LoVo (cell line): ENCODE measurements around the gene SCYL2.
"Not testable (repeated sequence)": the region's sequence is repeated elsewhere in the genome, so short reads cannot be mapped to it uniquely, and the experiment has no call there.

ENCODE experiments used
- DNase-seq: peaks from one replicate; pipeline ENCODE4 v3.0.0-alpha.2; 2016; ENCODE audit warnings: low spot score

Gene SCYL2

DNA sequence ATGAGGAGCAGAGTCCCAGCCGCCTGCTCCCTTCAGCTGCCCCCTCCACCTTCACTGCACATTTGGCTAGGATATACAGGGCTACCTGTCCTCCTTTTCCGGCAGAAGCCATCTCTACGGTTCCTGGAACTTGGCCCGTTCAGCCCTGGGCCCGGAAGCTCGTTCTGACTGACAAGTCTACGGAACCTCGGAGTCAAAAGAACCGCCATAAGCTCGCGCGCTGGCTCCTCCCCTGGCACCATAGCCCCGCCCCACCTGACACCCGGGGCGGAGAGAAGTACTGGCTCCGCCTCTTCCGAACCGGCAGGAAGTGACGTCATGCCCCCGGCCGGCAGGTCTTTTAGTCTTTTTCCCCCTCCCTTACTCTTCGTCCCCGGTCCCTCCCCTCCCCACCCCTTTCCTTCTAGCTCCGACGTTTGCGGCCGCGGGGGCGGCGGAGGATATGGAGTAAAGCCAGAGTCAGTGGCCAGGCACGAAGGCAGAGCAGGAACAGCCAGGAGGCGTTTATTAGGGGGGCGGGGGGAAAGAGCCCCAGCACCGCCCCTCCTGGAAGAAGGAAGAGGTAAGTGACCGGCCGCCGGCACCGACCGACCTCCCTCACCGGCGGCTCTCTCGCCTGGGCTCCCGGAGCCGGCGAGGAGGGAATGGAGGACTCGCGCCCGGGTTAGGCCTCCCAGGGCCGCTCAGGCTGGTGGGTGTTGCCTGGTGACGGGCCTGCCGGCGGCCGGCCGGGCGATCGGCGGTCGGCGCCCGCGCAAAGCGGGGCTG is at the start of gene SCYL2, which contains the start of gene DEPDC4:
SCYL2 (plus strand) TSS at position 343 of the 768 bp plus-strand sequence. CDS start 15,794 bp downstream, outside the sequence.
DEPDC4 (minus strand) TSS at position 245 of the 768 bp plus-strand sequence; CDS start at position 242, 3 bp downstream.
- DNase-seq: peak; percentile 98

DNA sequence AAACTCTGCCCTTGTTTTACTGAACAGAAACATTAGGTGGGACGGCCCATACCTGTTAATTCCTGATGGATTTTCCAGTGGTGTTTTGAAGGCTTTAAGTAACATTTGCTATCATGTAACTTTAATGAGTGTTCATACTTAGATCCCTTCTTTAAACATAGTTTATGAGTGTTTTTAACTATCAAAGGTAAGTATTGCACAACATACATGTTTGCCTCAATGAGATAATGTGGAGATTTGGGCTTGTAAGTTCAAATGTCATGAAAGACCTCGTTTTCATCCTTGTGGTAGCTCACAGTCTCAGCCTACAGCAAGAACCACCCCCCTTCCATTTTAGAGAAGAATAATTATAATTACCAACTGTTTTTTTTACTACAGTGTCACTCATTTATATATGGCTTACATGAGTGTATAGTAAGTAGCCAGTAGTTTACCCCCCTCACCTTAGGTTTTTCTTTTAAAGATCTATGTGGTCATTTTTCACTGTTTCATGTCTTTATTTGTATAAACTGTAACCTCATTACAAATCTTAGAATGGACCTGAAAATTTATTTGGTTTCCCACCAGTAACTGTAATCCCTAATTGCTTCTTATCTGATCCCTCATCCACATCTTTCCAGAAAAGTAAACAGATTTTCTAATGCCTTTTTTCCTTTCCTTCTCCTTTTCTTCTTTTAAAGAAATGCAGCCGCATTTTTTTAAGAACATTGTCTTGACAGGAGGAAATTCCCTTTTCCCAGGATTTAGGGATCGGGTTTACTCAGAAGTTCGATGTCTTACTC is 47.5 kb upstream of the SCYL2 start:
- no peak for DNase-seq

DNA sequence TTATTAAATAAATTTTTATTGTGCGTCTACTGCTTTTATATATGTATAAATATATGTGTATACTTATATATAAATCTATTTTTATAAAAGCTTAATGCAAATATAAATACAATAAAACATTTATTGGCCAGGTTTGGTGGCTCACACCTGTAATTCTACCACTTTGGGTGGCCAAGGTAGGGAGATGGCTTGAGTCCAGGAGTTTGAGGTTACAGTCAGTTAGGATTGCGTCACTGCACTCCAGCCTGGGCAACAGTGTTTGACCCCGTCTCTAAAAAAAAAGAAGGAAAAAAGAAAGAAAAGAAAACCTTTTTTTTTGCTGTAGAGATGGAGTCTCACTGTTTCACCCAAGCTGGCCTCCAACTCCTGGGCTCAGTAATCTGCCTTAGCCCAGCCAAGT is 45.5 kb upstream of the SCYL2 start:
- no peak for DNase-seq

DNA sequence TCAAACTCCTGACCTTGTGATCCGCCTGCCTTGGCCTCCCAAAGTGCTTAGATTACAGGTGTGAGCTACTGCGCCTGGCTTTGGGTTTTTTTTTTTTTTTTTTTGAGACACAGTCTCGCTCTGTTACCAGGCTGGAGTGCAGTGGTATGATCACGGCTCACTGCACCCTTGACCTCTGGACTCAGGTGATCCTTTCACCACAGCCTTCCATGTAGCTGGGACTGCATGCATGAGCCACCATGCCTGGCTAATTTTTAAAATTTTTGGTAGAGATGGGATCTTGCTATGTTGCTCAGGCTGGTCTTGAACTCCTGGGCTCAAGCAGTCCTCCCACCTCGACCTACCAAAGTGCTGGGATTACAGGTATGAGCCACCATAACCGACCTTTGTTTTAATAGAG is 44.8 kb upstream of the SCYL2 start:
- DNase-seq: not testable (repeated sequence)

GRCh38 chr12:100225491-100225890 is 41.5 kb upstream of the SCYL2 start:
- no peak for DNase-seq

- peak; percentile 19 for DNase-seq
Measured at GRCh38 chr12:100229036-100229635, 37.8 kb upstream of the SCYL2 start.

DNA sequence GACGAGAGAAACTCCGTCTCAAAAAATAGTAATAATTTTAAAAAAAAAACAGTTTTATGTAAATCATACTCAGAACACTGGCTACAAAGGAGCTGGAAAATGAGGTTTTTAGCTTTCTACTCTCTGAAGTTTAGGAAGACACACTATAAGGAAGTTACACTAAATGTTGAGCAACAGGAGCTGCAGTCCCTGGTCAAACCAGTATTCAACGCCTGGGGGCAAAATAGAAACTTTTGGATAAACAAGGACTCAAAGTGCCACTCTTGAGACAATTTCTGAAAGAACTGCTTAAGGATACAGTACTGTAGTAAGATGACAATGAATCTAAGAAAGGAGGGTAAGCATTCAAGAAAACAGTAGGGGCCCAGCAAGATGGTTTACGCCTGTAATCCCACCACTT is 37.1 kb upstream of the SCYL2 start:
- no peak for DNase-seq

DNA sequence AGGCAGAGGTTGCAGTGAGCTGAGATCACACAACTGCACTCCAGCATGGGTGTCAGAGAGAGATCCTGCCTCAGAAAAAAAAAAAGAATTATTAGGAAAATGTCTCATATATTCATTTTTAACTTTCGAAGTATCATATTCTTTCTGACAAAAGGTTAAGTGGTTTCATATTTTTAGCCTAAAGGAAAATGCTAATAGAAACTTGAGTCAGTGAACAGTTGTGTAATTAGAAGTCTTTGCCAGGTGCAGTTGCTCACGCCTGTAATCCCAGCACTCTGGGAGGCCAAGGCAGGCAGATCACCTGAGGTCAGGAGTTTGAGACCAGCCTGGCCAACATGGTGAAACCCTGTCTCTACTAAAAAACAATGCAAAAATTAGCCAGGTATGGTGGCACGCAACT is 35.1 kb upstream of the SCYL2 start:
- DNase-seq: not testable (repeated sequence)

DNA sequence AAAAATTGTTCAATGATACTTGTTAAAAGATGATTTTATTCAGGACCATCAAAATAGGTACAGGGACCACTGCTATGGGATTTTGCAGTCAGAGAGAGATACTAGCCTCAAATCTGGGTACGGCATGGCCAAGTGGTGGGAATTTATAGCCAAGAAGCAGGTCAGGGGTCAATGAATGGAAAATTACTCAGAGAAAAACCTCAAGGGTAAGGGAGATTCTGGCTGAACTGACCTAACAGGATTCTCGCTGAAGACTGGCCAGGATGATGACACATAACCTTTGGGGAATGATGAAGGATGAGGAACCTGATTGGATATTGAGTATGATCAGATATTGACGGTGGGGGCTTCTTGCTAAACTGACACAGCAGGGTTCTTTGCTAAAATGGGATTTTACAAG is 32.8 kb upstream of the SCYL2 start:
- no peak for DNase-seq

- peak; percentile 53 for DNase-seq
Measured at GRCh38 chr12:100234591-100235304, 32.2 kb upstream of the SCYL2 start.

GRCh38 chr12:100238801-100239200 is 28.2 kb upstream of the SCYL2 start:
- no peak for DNase-seq

- no peak for DNase-seq
Measured at GRCh38 chr12:100239589-100239988, 27.4 kb upstream of the SCYL2 start.

GRCh38 chr12:100243137-100243536 is 23.8 kb upstream of the SCYL2 start:
- no peak for DNase-seq

DNA sequence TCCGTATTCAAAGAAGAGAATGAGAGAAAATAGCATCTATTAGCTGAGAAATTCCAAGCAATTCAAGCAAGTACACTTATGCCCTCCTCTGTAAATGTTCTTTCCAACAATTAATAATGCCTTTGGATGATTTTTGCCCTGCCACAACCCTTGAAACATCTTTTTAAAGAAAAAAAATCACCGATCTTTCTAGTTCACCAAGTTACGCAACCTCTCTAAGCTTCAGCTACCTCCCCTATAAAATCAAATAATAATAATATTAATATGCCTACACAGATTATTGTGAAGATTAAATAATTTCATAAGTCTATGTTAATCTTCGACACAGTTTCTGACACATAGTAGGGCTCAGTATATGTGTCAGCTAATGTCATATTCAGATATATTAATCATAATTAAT is 19.2 kb upstream of the SCYL2 start:
- DNase-seq: no peak

DNA sequence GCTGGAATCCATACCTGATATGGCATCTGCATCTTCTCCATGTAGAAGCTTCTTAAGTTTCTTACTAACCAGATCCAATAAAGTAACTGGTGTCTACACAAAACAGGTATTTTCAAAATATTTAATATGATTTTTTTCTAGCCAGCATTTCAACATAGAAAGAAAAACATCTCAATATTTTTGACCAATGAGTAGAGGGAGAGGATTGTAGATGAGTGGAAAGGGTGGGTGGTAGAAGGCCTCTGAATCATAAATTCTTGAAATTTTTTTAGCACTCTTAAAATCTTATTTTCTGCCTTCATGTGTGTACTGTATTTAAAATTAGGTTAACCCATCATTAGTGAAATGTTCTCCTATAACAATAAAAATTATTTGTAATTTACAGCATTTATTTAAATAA is 18.1 kb upstream of the SCYL2 start:
- DNase-seq: no peak

- DNase-seq: no peak
Measured at GRCh38 chr12:100249941-100250340, 17.0 kb upstream of the SCYL2 start.

GRCh38 chr12:100251917-100252316 is 15.1 kb upstream of the SCYL2 start:
- peak; percentile 77 for DNase-seq

GRCh38 chr12:100253437-100253836 is 13.5 kb upstream of the SCYL2 start:
- no peak for DNase-seq

- DNase-seq: no peak
Measured at GRCh38 chr12:100254876-100255275, 12.1 kb upstream of the SCYL2 start.

DNA sequence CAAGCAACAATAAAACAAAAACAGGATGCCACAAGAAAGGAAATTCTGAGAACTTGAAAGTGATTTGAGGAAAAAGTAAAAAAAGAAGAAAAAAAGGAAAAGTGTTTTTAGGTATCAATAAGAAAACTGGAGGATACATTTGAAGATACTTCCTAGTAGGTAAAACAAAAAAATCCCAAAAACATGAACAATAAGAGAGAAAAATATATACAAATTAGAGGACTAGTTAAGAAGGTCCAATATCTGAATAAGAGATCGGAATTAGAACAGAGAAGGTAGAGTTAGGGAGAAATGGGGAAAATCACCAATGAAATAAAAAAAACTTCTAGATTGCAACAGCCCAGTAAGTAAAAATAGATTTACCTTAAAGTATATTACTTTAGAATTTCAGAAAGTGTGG is 8.8 kb upstream of the SCYL2 start:
- no peak for DNase-seq

- no peak for DNase-seq
Measured at GRCh38 chr12:100263131-100263530, 3.8 kb upstream of the SCYL2 start.

DNA sequence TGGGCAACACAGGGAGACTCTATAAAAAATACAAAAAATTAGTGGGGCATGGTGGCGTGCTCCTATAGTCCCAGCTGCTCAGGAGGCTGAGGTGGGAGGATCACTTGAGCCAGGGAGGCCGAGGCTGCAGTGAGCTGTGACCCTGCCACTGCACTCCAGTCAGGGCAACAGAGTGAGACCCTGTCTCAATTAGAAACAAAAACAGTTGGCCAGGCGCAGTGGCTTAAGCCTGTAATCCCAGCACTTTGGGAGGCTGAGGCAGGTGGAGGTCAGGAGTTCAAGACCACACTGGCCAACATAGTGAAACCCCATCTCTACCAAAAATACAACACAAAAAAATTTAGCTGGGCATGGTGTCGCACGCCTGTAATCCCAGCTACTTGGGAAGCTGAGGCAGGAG is 1.9 kb upstream of the SCYL2 start:
- DNase-seq: not testable (repeated sequence)
